Right ventricle myocardium inferior (tissue), 1 donor: Measurements from ENCODE around the gene RWDD2A. TPM values are rescaled to one million over a fixed set of nuclear protein-coding genes. Genes with fewer than 3 reads are reported as not detected.

ENCODE experiments used
- total RNA-seq: library from RNA; stranded (reverse); fragmentation: NEBNext Ultra II Directional; extraction: Animal tissue kit (Norgen Biotek cat#: 25700); gene quantifications from one replicate; pipeline ENCODE4 v1.2.1, GENCODE V29; 2021
- donor health status: DM: no; HTN: yes; CAD: no; lungs with severe emphysema.

RWDD2A gene
- total RNA-seq, 1 donor from 2014 or later, result 2.4 TPM

Other genes with a start within 250 kb of the RWDD2A start
- 2.3 TPM for gene UBE3D, start 127.5 kb upstream of the RWDD2A start, total RNA-seq
- gene DOP1A, start 125.7 kb upstream of the RWDD2A start, total RNA-seq, result 13.4 TPM
- 12.7 TPM for gene PGM3, start 92 bp upstream of the RWDD2A start, total RNA-seq
- gene ME1, start 237.7 kb downstream of the RWDD2A start, total RNA-seq, result 24.8 TPM